Measurements from ENCODE around the gene RCBTB1.

DNA sequence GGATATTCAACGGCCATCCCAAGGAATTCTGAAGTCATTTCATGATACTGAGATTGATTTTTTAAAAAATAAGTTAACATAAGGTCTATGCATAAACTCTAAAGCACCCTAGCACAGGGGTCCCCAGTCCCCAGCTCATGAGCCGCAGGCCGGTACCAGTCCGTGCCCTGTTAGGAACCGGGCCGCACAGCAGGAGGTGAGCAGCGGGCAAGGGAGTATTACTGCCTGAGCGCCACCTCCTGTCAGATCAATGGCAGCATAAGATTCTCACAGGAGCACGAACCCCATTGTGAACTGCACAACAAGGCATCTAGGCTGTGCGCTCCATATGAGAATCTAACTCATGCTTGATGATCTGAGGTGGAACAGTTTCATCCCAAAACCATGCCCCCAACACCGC is 31.0 kb downstream of the RCBTB1 start:
- TF ChIP-seq, protein P1, sequence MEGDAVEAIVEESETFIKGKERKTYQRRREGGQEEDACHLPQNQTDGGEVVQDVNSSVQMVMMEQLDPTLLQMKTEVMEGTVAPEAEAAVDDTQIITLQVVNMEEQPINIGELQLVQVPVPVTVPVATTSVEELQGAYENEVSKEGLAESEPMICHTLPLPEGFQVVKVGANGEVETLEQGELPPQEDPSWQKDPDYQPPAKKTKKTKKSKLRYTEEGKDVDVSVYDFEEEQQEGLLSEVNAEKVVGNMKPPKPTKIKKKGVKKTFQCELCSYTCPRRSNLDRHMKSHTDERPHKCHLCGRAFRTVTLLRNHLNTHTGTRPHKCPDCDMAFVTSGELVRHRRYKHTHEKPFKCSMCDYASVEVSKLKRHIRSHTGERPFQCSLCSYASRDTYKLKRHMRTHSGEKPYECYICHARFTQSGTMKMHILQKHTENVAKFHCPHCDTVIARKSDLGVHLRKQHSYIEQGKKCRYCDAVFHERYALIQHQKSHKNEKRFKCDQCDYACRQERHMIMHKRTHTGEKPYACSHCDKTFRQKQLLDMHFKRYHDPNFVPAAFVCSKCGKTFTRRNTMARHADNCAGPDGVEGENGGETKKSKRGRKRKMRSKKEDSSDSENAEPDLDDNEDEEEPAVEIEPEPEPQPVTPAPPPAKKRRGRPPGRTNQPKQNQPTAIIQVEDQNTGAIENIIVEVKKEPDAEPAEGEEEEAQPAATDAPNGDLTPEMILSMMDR (IDR thresholded peaks at IDR 0.05; ENCODE audit: low read depth, low read length, poor library complexity, severe bottlenecking), result no peak
- TF ChIP-seq EZH2phosphoT487 (IDR thresholded peaks at IDR 0.05; ENCODE audit: borderline replicate concordance, low read length), result no peak
